Calu3 (cell line): Measurements from ENCODE around the gene DHRS9. TPM values are rescaled to one million over a fixed set of nuclear protein-coding genes. Genes with fewer than 3 reads are reported as not detected.

Experiments
- BruUV-seq: library from RNA; stranded (reverse); fragments of 400-500 nt; replicated peaks from 2 replicates; lab custom pipeline; 2021; lab: Mats Ljungman, UMichigan
- CTCF ChIA-PET: fragments of 300-600 bp; sonication (Branson Sonifier 250); formaldehyde crosslinking; loops from one replicate; lab custom pipeline; 2022; ENCODE audit warnings: antibody characterized with exemption; lab: Charles Lee
- DNase-seq: peaks from one replicate; pipeline ENCODE4 v3.0.0; 2022
- H3K27ac Mint-ChIP-seq: one replicate; pipeline ENCODE4 v1.8.0; 2022; ENCODE audit warnings: mixed read lengths; ENCODE audit not compliant: unreplicated experiment
- H3K27me3 Mint-ChIP-seq: one replicate; pipeline ENCODE4 v1.8.0; 2022; ENCODE audit warnings: mixed read lengths; ENCODE audit not compliant: unreplicated experiment
- H3K36me3 Mint-ChIP-seq: one replicate; pipeline ENCODE4 v1.8.0; 2022; ENCODE audit warnings: mild to moderate bottlenecking, moderate library complexity, mixed read lengths; ENCODE audit not compliant: insufficient read depth, unreplicated experiment
- H3K4me1 Mint-ChIP-seq: one replicate; pipeline ENCODE4 v1.8.0; 2022; ENCODE audit warnings: mild to moderate bottlenecking, low read depth, mixed read lengths; ENCODE audit not compliant: unreplicated experiment
- H3K4me3 Mint-ChIP-seq: one replicate; pipeline ENCODE4 v1.8.0; 2022; ENCODE audit warnings: mild to moderate bottlenecking, low read depth, moderate library complexity, mixed read lengths; ENCODE audit not compliant: unreplicated experiment
- H3K9me3 Mint-ChIP-seq: one replicate; pipeline ENCODE4 v1.8.0; 2022; ENCODE audit warnings: low read depth, mixed read lengths; ENCODE audit not compliant: unreplicated experiment
- CTCF ChIP-seq: fragments of 200-600 bp; IDR thresholded peaks from one replicate; pipeline ENCODE4 v1.8.0; 2022; ENCODE audit warnings: antibody characterized with exemption; ENCODE audit not compliant: unreplicated experiment
- intact Hi-C: fragments of 100-400 bp; cut with micrococcal nuclease; formaldehyde crosslinking; loops from one replicate; pipeline ENCODE4 v1.10.0; 2022; ENCODE audit not compliant: unreplicated experiment
- total RNA-seq: library from RNA; stranded (reverse); gene quantifications from 2 replicates; pipeline ENCODE4 v1.2.3, GENCODE V29; 2022

The DHRS9 gene
- total RNA-seq, 1 experiment from 2014 or later: 16.6 TPM

- Mint-ChIP-seq H3K4me3 (no peak overlapping the region), H3K4me1 (peaks cover 19% of the 10 kb centered on the region), H3K27me3 (no peaks in the 10 kb centered on the region), H3K36me3 (no peaks in the 10 kb centered on the region), H3K27ac (no peak overlapping the region), H3K9me3 (no peaks in the 10 kb centered on the region)
- DNase-seq: no peak
- TF ChIP-seq CTCF: no peak
- BruUV-seq: no TSS peak
- intact Hi-C loops: loop anchor here (1.0 to 10.0 kb wide), 4 partner anchors 20 to 286 kb away; no protein-coding TSS in a partner anchor
- CTCF ChIA-PET: interaction anchor here (0.7 to 1.6 kb wide), 2 partner anchors 111 to 288 kb away, joined by 3 to 12 read pairs; no protein-coding TSS in a partner anchor
Observed at GRCh38 chr2:169110916-169111315, 41.6 kb downstream of the DHRS9 start.

- no TSS peak for BruUV-seq
- no peaks in the 10 kb centered on the region for H3K9me3 Mint-ChIP-seq
- no peaks in the 10 kb centered on the region for H3K27me3 Mint-ChIP-seq
- H3K36me3 Mint-ChIP-seq: no peaks in the 10 kb centered on the region
- TF ChIP-seq CTCF: no peak
- no peak overlapping the region for H3K4me3 Mint-ChIP-seq
- H3K4me1 Mint-ChIP-seq: peaks cover 9% of the 10 kb centered on the region
- intact Hi-C loops: loop anchor here (10.0 kb wide), 1 partner anchor 162 kb away; no protein-coding TSS in a partner anchor
- no peak overlapping the region for H3K27ac Mint-ChIP-seq
- DNase-seq: no peak
- CTCF ChIA-PET: no interaction called here
Observed at GRCh38 chr2:169112841-169113240, 43.5 kb downstream of the DHRS9 start.

- Mint-ChIP-seq H3K4me1 (peaks cover 9% of the 10 kb centered on the region), H3K36me3 (no peaks in the 10 kb centered on the region), H3K9me3 (no peaks in the 10 kb centered on the region), H3K27ac (no peak overlapping the region), H3K27me3 (no peaks in the 10 kb centered on the region), H3K4me3 (no peak overlapping the region)
- intact Hi-C loops: loop anchor here (10.0 kb wide), 1 partner anchor 161 kb away; no protein-coding TSS in a partner anchor
- no TSS peak for BruUV-seq
- TF ChIP-seq CTCF: no peak
- CTCF ChIA-PET: no interaction called here
- DNase-seq: no peak
Observed at GRCh38 chr2:169114056-169114455, 44.7 kb downstream of the DHRS9 start.

GRCh38 chr2:169116327-169116726 lies 47.0 kb downstream of the DHRS9 start:
- no peaks in the 10 kb centered on the region for H3K36me3 Mint-ChIP-seq
- intact Hi-C loops: loop anchor here (10.0 kb wide), 1 partner anchor 158 kb away; no protein-coding TSS in a partner anchor
- H3K27ac Mint-ChIP-seq: no peak overlapping the region
- H3K27me3 Mint-ChIP-seq: no peaks in the 10 kb centered on the region
- DNase-seq: no peak
- CTCF ChIA-PET: no interaction called here
- no peaks in the 10 kb centered on the region for H3K9me3 Mint-ChIP-seq
- no peak overlapping the region for H3K4me3 Mint-ChIP-seq
- no peaks in the 10 kb centered on the region for H3K4me1 Mint-ChIP-seq
- no peak for TF ChIP-seq CTCF
- BruUV-seq: no TSS peak
